Neural progenitor cell (in vitro differentiated cells): Measurements from ENCODE around the gene IFI35. TPM values are rescaled to one million over a fixed set of nuclear protein-coding genes. Genes with fewer than 3 reads are reported as not detected.
A peak's percentile ranks its signal among the peaks of the same experiment; 100 is the strongest.

Experiments used
- DNase-seq: peaks from one replicate; pipeline ENCODE4 v3.0.0-alpha.2; 2016; ENCODE audit warnings: low spot score
- H2AFZ ChIP-seq: fragments of 200-600 bp; sonication (generic); replicated peaks from 2 replicates; pipeline ENCODE4 v1.6.1; 2016; ENCODE audit warnings: antibody characterized with exemption
- H3F3A ChIP-seq: fragments of 200-600 bp; sonication (generic); 2 replicates; pipeline ENCODE4 v1.6.1; 2016; ENCODE audit warnings: antibody characterized with exemption, low read depth
- H3K27ac ChIP-seq: fragments of 200-600 bp; sonication (generic); 2 replicates; pipeline ENCODE4 v1.5.1; 2016; ENCODE audit warnings: mild to moderate bottlenecking
- H3K27me3 ChIP-seq: fragments of 200-600 bp; sonication (generic); 2 replicates; pipeline ENCODE4 v1.6.1; 2016; ENCODE audit warnings: mild to moderate bottlenecking, moderate library complexity
- H3K36me3 ChIP-seq: fragments of 200-600 bp; sonication (generic); 2 replicates; pipeline ENCODE4 v1.5.1; 2016
- H3K4me1 ChIP-seq: fragments of 200-600 bp; sonication (generic); 2 replicates; pipeline ENCODE4 v1.6.1; 2016; ENCODE audit warnings: mixed run types
- H3K4me2 ChIP-seq: fragments of 200-600 bp; sonication (generic); 2 replicates; pipeline ENCODE4 v1.6.1; 2016
- H3K4me3 ChIP-seq: fragments of 200-600 bp; sonication (generic); 2 replicates; pipeline ENCODE4 v1.5.1; 2016
- H3K79me2 ChIP-seq: fragments of 200-600 bp; sonication (generic); 2 replicates; pipeline ENCODE4 v1.6.1; 2016; ENCODE audit warnings: low read depth
- H3K9ac ChIP-seq: fragments of 200-600 bp; sonication (generic); 2 replicates; pipeline ENCODE4 v1.6.1; 2016
- H3K9me3 ChIP-seq: fragments of 200-600 bp; sonication (generic); 2 replicates; pipeline ENCODE4 v1.5.1; 2016; ENCODE audit warnings: low read depth
- H4K20me1 ChIP-seq: fragments of 200-600 bp; sonication (generic); 2 replicates; pipeline ENCODE4 v1.6.1; 2016; ENCODE audit warnings: low read depth
- H3K27ac Mint-ChIP-seq: 3 replicates; pipeline ENCODE4 v1.8.0; 2021; ENCODE audit warnings: mixed read lengths
- H3K27me3 Mint-ChIP-seq: 2 replicates; pipeline ENCODE4 v1.8.0; 2022; ENCODE audit warnings: low read depth, mild to moderate bottlenecking, inconsistent platforms, moderate library complexity, mixed read lengths; ENCODE audit not compliant: insufficient read depth
- H3K36me3 Mint-ChIP-seq: 3 replicates; pipeline ENCODE4 v1.8.0; 2021; ENCODE audit warnings: mixed read lengths
- H3K4me1 Mint-ChIP-seq: 3 replicates; pipeline ENCODE4 v1.8.0; 2021; ENCODE audit warnings: mixed read lengths
- H3K4me3 Mint-ChIP-seq: 3 replicates; pipeline ENCODE4 v1.8.0; 2021; ENCODE audit warnings: mild to moderate bottlenecking, moderate library complexity, mixed read lengths
- H3K9me3 Mint-ChIP-seq: 3 replicates; pipeline ENCODE4 v1.8.0; 2020; ENCODE audit warnings: mixed read lengths
- EZH2 ChIP-seq: fragments of 200-600 bp; sonication (generic); IDR thresholded peaks from 2 replicates; pipeline ENCODE4 v1.6.1; 2017; ENCODE audit warnings: antibody characterized with exemption, mild to moderate bottlenecking, moderate library complexity
- EZH2phosphoT487 ChIP-seq: fragments of 200-600 bp; sonication (generic); IDR thresholded peaks from 2 replicates; pipeline ENCODE4 v1.6.1; 2017; ENCODE audit warnings: antibody characterized with exemption
- small RNA-seq: library from RNA; depleted of rRNA; stranded (forward); fragments of <200 nt; gene quantifications from one replicate; pipeline ENCODE3, GENCODE V24; 2015
- total RNA-seq: library from RNA; depleted of rRNA; stranded (reverse); fragments of >200 nt; gene quantifications from 2 replicates; pipeline ENCODE4 v1.2.3, GENCODE V29; 2015; ENCODE audit warnings: low replicate concordance
- TF ChIP-seq, protein P1 (sequence below): fragments of 200-600 bp; sonication (generic); IDR thresholded peaks from 2 replicates; pipeline ENCODE4 v1.5.1; 2017; ENCODE audit warnings: antibody characterized with exemption, mild to moderate bottlenecking

IFI35 gene
- total RNA-seq, 1 donor from 2014 or later: not detected

DNA sequence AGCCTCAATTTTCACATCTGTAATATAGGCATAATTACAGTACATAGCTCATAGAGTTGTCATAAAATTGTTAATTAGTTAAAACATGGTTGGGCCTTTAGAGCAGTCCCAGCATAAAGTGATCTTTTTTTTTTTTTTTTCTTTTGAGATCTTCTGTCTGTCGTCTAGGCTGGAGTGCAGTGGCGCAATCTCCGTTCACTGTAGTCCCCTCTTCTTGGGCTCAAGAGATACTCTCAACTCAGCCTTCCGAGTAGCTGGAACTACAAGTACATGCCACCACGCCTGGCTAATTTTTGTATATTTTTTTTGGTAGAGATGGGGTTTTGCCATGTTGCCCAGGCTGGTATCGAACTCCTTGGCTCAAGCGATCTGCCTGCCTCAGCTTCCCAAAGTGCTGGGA is 49.5 kb downstream of the IFI35 start:
- no peaks in the 10 kb centered on the region for H3K36me3 ChIP-seq
- DNase-seq: no peak

DNA sequence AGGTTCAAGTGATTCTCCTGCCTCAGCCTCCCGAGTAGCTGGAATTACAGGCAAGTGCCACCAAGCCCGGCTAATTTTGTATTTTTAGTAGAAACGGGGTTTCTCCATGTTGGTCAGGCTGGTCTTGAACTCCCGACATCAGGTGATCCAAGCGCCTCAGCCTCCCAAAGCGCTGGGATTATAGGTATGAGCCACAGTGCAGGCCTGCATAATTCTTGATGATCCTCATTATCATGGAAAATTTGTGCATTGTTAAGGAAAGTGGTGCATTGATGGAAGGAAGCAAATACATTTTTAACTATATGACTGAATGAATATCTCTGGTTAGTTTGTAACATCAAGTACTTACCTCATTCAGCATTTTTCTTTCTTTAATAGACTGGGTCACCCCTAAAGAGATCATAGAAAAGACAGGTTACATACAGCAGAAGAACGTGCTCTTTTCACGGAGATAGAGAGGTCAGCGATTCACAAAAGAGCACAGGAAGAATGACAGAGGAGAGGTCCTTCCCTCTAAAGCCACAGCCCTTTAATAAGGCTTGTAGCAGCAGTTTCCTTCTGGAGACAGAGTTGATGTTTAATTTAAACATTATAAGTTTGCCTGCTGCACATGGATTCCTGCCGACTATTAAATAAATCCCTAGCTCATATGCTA is 56.5 kb downstream of the IFI35 start:
- Histone ChIP-seq H3K9ac (peak overlapping the region; percentile 20), H3F3A (peaks cover 6% of the 10 kb centered on the region), H3K36me3 (peaks cover 7% of the 10 kb centered on the region), H3K9me3 (no peaks in the 10 kb centered on the region), H3K27ac (no peak overlapping the region), H3K27me3 (no peaks in the 10 kb centered on the region), H3K4me1 (no peaks in the 10 kb centered on the region), H3K79me2 (no peaks in the 10 kb centered on the region), H3K4me2 (no peak overlapping the region), H2AFZ (no peak overlapping the region), H4K20me1 (no peaks in the 10 kb centered on the region), H3K4me3 (no peak overlapping the region)
- Mint-ChIP-seq H3K27me3 (no peaks in the 10 kb centered on the region), H3K4me1 (peaks cover 7% of the 10 kb centered on the region), H3K9me3 (no peaks in the 10 kb centered on the region), H3K27ac (no peak overlapping the region), H3K4me3 (no peak overlapping the region), H3K36me3 (peaks cover 13% of the 10 kb centered on the region)
- DNase-seq: no peak
- no peak for TF ChIP-seq EZH2
- TF ChIP-seq EZH2phosphoT487: no peak
- TF ChIP-seq, protein P1, sequence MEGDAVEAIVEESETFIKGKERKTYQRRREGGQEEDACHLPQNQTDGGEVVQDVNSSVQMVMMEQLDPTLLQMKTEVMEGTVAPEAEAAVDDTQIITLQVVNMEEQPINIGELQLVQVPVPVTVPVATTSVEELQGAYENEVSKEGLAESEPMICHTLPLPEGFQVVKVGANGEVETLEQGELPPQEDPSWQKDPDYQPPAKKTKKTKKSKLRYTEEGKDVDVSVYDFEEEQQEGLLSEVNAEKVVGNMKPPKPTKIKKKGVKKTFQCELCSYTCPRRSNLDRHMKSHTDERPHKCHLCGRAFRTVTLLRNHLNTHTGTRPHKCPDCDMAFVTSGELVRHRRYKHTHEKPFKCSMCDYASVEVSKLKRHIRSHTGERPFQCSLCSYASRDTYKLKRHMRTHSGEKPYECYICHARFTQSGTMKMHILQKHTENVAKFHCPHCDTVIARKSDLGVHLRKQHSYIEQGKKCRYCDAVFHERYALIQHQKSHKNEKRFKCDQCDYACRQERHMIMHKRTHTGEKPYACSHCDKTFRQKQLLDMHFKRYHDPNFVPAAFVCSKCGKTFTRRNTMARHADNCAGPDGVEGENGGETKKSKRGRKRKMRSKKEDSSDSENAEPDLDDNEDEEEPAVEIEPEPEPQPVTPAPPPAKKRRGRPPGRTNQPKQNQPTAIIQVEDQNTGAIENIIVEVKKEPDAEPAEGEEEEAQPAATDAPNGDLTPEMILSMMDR: no peak

More for the DNA sequence above, 49.5 kb downstream of the IFI35 start:
- Histone ChIP-seq H3K27me3 (no peaks in the 10 kb centered on the region), H3K9ac (no peak overlapping the region), H3K27ac (no peak overlapping the region), H3K9me3 (no peaks in the 10 kb centered on the region), H3K4me2 (no peak overlapping the region), H2AFZ (no peak overlapping the region), H4K20me1 (no peaks in the 10 kb centered on the region), H3K4me1 (no peaks in the 10 kb centered on the region), H3K4me3 (no peak overlapping the region), H3F3A (no peaks in the 10 kb centered on the region), H3K79me2 (no peaks in the 10 kb centered on the region)
- no peaks in the 10 kb centered on the region for H3K4me1 Mint-ChIP-seq
- no peak overlapping the region for H3K27ac Mint-ChIP-seq
- H3K4me3 Mint-ChIP-seq: no peak overlapping the region
- no peaks in the 10 kb centered on the region for H3K9me3 Mint-ChIP-seq
- TF ChIP-seq, protein P1: no peak
- TF ChIP-seq EZH2phosphoT487: no peak
- TF ChIP-seq EZH2: no peak
- peaks cover 20% of the 10 kb centered on the region for H3K36me3 Mint-ChIP-seq
- H3K27me3 Mint-ChIP-seq: peaks cover 3% of the 10 kb centered on the region

Small RNA genes lying within 50 kb of the gene (small RNA-seq; reads per million reads assigned to genes)
- gene AARSD1: 0.07 reads per million

Other genes starting within 250 kb of the IFI35 start
- 0.51 and 5.8 TPM in 2 replicates for gene RAMP2, start 245.6 kb upstream of the IFI35 start, total RNA-seq
- 77.5 and 114 TPM in 2 replicates for gene VPS25, start 233.3 kb upstream of the IFI35 start, total RNA-seq
- gene WNK4, start 226.2 kb upstream of the IFI35 start, total RNA-seq: 0.12 TPM in 1 of 2 replicates, not detected in the other
- 61.2 and 74.5 TPM in 2 replicates for gene COA3, start 208.1 kb upstream of the IFI35 start, total RNA-seq
- 0.06 TPM in 1 of 2 replicates, not detected in the other for gene CNTD1, start 207.9 kb upstream of the IFI35 start, total RNA-seq
- 42.1 and 54.3 TPM in 2 replicates for gene BECN1, start 182.5 kb upstream of the IFI35 start, total RNA-seq
- gene PSME3, start 173.4 kb upstream of the IFI35 start, total RNA-seq: 106 and 108 TPM in 2 replicates
- 1.2 and 2.1 TPM in 2 replicates for gene AOC2, start 162.2 kb upstream of the IFI35 start, total RNA-seq
- gene AOC3, start 155.6 kb upstream of the IFI35 start, total RNA-seq: 0.90 TPM in 1 of 2 replicates, not detected in the other
- not detected in 2 replicates for gene G6PC1, start 106.0 kb upstream of the IFI35 start, total RNA-seq
- gene AARSD1, start 42.3 kb upstream of the IFI35 start, total RNA-seq: 23.7 and 36.5 TPM in 2 replicates
- gene PTGES3L, start 26.7 kb upstream of the IFI35 start, total RNA-seq: 2.6 and 7.7 TPM in 2 replicates
- 11.4 and 12.6 TPM in 2 replicates for gene RUNDC1, start 26.2 kb upstream of the IFI35 start, total RNA-seq
- 1,535 and 1,934 TPM in 2 replicates for gene RPL27, start 8.4 kb upstream of the IFI35 start, total RNA-seq
- gene VAT1, start 15.6 kb downstream of the IFI35 start, total RNA-seq: 94.7 and 185 TPM in 2 replicates
- gene RND2, start 18.4 kb downstream of the IFI35 start, total RNA-seq: 35.0 and 46.0 TPM in 2 replicates
- gene BRCA1, start 118.6 kb downstream of the IFI35 start, total RNA-seq: 54.0 and 77.3 TPM in 2 replicates
- gene NBR1, start 164.4 kb downstream of the IFI35 start, total RNA-seq: 67.4 and 76.5 TPM in 2 replicates
- gene TMEM106A, start 205.1 kb downstream of the IFI35 start, total RNA-seq: 1.7 and 2.4 TPM in 2 replicates
- gene CCDC200, start 221.8 kb downstream of the IFI35 start, total RNA-seq: not detected in 2 replicates
- gene RNU2-1, start 227.2 kb downstream of the IFI35 start, total RNA-seq: not detected in 2 replicates